Upper lobe of left lung (tissue), 6 donors: ENCODE data around the gene SLC26A9. TPM values are rescaled to one million over a fixed set of nuclear protein-coding genes. Genes with fewer than 3 reads are reported as not detected.

Source experiments
- ATAC-seq, 2 donors: fragments of 200-7000 bp; cut with Tn5 transposase; one replicate each; pipeline ENCODE4 v1.9.1; 2022; ENCODE audit warnings: mild to moderate bottlenecking in 2 of 2, moderate library complexity in 2 of 2; ENCODE audit not compliant: low FRiP score in 2 of 2
- DNase-seq, 2 donors: peaks; one replicate each; pipeline ENCODE4 v3.0.0-alpha.2; 2019 to 2020
- H3K27ac ChIP-seq, 4 donors: fragments of 200-600 bp; sonication (generic); one replicate each; pipeline ENCODE4 v1.5.1; 2016 to 2019
- H3K27me3 ChIP-seq, 4 donors: fragments of 200-600 bp; sonication (generic); one replicate each; pipeline ENCODE4 v1.5.1; 2017 to 2019
- H3K36me3 ChIP-seq, 4 donors: fragments of 200-600 bp; sonication (generic); one replicate each; pipeline ENCODE4 v1.5.1; 2016 to 2019
- H3K4me1 ChIP-seq, 4 donors: fragments of 200-600 bp; sonication (generic); one replicate each; pipeline ENCODE4 v1.5.1; 2018 to 2019
- H3K4me3 ChIP-seq, 4 donors: fragments of 200-600 bp; sonication (generic); one replicate each; pipeline ENCODE4 v1.5.1; 2017 to 2019; ENCODE audit warnings: mild to moderate bottlenecking in 2 of 4, moderate library complexity in 1 of 4
- H3K9me3 ChIP-seq, 4 donors: fragments of 200-600 bp; sonication (generic); one replicate each; pipeline ENCODE4 v1.5.1; 2018 to 2019
- CTCF ChIP-seq, 6 experiments: fragments of 450-650 bp in 4 of 6; fragments of 200-600 bp in 2 of 6; sonication (generic) in 2 of 6; IDR thresholded peaks; one replicate each; pipeline ENCODE4 v1.5.1; 2016 to 2019; ENCODE audit warnings: antibody characterized with exemption in 6 of 6
- EP300 ChIP-seq, 4 donors: sonication (generic); formaldehyde crosslinking; IDR thresholded peaks; one replicate each; pipeline ENCODE4 v1.5.1; 2017; ENCODE audit warnings: antibody characterized with exemption in 4 of 4, control low read depth in 2 of 4
- POLR2A ChIP-seq, 4 donors: fragments of 450-650 bp; IDR thresholded peaks; one replicate each; pipeline ENCODE4 v1.5.1; 2016 to 2017; ENCODE audit warnings: antibody characterized with exemption in 4 of 4, mild to moderate bottlenecking in 2 of 4
- POLR2AphosphoS5 ChIP-seq, 2 donors: sonication (generic); formaldehyde crosslinking; IDR thresholded peaks; one replicate each; pipeline ENCODE4 v1.5.1; 2017; ENCODE audit warnings: antibody characterized with exemption in 2 of 2
- whole genome bisulfite sequencing, 2 donors: methylation state at CpG; one replicate each; pipeline ENCODE4 v1.1.5; 2017 to 2018; 5-methylcytosine and 5-hydroxymethylcytosine counted together
- total RNA-seq, 6 donors: library from RNA; depleted of rRNA in 4 of 6; stranded (reverse); fragments of >200 nt in 4 of 6; gene quantifications; one replicate each; pipeline versions ENCODE4 v1.1.0 to v1.2.1, GENCODE V29; 2016 to 2021
- donor health status: DM: no; HTN: no; CAD: no; lungs with moderate emphysema.
- donor health status: DM: no; HTN: yes; CAD: no; lungs with severe emphysema.

Gene SLC26A9
- total RNA-seq, 6 donors from 2014 or later, result 10.6 to 31.9 (median 20.9) TPM

GRCh38 chr1:205930799-205931281, 12.4 kb downstream of the SLC26A9 start:
- ATAC-seq, result no peak
- 47 to 57% methylated on average over 4 of the region's 4 CpGs for WGBS, 2 donors
- TF ChIP-seq CTCF (IDR thresholded peaks at IDR 0.05), result no peak
- no peak for TF ChIP-seq POLR2A (IDR thresholded peaks at IDR 0.05)

GRCh38 chr1:205930195-205930577, 13.1 kb downstream of the SLC26A9 start:
- H3K27ac ChIP-seq, result no peak overlapping the region
- peaks cover 6 to 28% (median 16%) of the 10 kb centered on the region in 4 donors for H3K4me1 ChIP-seq
- DNase-seq (no peak), ATAC-seq (no peak)
- 97 to 100% methylated on average over 1 of the region's 1 CpG for WGBS, 2 donors
- H3K36me3 ChIP-seq, result no peaks in the 10 kb centered on the region
- TF ChIP-seq POLR2AphosphoS5 (IDR thresholded peaks at IDR 0.05) (no peak), EP300 (IDR thresholded peaks at IDR 0.05) (no peak), CTCF (IDR thresholded peaks at IDR 0.05) (no peak), POLR2A (IDR thresholded peaks at IDR 0.05) (no peak)
- H3K27me3 ChIP-seq, result no peaks in the 10 kb centered on the region
- H3K9me3 ChIP-seq, result no peaks in the 10 kb centered on the region
- H3K4me3 ChIP-seq, result no peak overlapping the region

More at GRCh38 chr1:205930799-205931281, 12.4 kb downstream of the SLC26A9 start:
- no peaks in the 10 kb centered on the region for H3K27me3 ChIP-seq
- no peak overlapping the region for H3K27ac ChIP-seq
- H3K4me3 ChIP-seq, result no peak overlapping the region
- no peaks in the 10 kb centered on the region for H3K9me3 ChIP-seq
- DNase-seq, result no peak
- H3K4me1 ChIP-seq, result peaks cover 6 to 34% (median 17%) of the 10 kb centered on the region in 4 donors
- no peaks in the 10 kb centered on the region for H3K36me3 ChIP-seq

- H3K36me3 ChIP-seq, result no peaks in the 10 kb centered on the region
- H3K4me1 ChIP-seq, result peaks cover 6 to 23% (median 14%) of the 10 kb centered on the region in 4 donors
- no peak overlapping the region for H3K4me3 ChIP-seq
- no peak overlapping the region for H3K27ac ChIP-seq
- DNase-seq, result peak in 1 of 2 donors; percentile 33
- no peak for ATAC-seq
- 93 to 96% methylated on average over 19 of the region's 19 CpGs for WGBS, 2 donors
- H3K9me3 ChIP-seq, result no peaks in the 10 kb centered on the region
- no peaks in the 10 kb centered on the region for H3K27me3 ChIP-seq
- TF ChIP-seq EP300 (IDR thresholded peaks at IDR 0.05) (no peak), POLR2A (IDR thresholded peaks at IDR 0.05) (no peak), CTCF (IDR thresholded peaks at IDR 0.05) (no peak), POLR2AphosphoS5 (IDR thresholded peaks at IDR 0.05) (no peak)
Observed at GRCh38 chr1:205929496-205930194, 13.6 kb downstream of the SLC26A9 start.

- DNase-seq (no peak), ATAC-seq (no peak)
- Histone ChIP-seq H3K9me3 (no peaks in the 10 kb centered on the region), H3K4me1 (peaks cover 4 to 10% (median 5%) of the 10 kb centered on the region in 4 donors), H3K27me3 (no peaks in the 10 kb centered on the region), H3K4me3 (no peak overlapping the region), H3K27ac (no peak overlapping the region), H3K36me3 (no peaks in the 10 kb centered on the region)
- no peak for TF ChIP-seq CTCF (IDR thresholded peaks at IDR 0.05)
- TF ChIP-seq POLR2AphosphoS5 (IDR thresholded peaks at IDR 0.05), result no peak
- no peak for TF ChIP-seq EP300 (IDR thresholded peaks at IDR 0.05)
- TF ChIP-seq POLR2A (IDR thresholded peaks at IDR 0.05), result no peak
- WGBS, 2 donors, result 90 to 96% methylated on average over 5 of the region's 5 CpGs
Observed at GRCh38 chr1:205928317-205928716, 14.9 kb downstream of the SLC26A9 start.

- no peak for ATAC-seq
- DNase-seq, result peak; percentile 16 to 61
- 87 to 96% methylated on average over 12 of the region's 12 CpGs for WGBS, 2 donors
- H3K9me3 ChIP-seq, result no peaks in the 10 kb centered on the region
- H3K4me3 ChIP-seq, result no peak overlapping the region
- peaks cover 0 to 3% (median under 1%) of the 10 kb centered on the region in 4 donors for H3K4me1 ChIP-seq
- H3K27me3 ChIP-seq, result no peaks in the 10 kb centered on the region
- no peaks in the 10 kb centered on the region for H3K36me3 ChIP-seq
- TF ChIP-seq CTCF (IDR thresholded peaks at IDR 0.05) (no peak), EP300 (IDR thresholded peaks at IDR 0.05) (no peak), POLR2A (IDR thresholded peaks at IDR 0.05) (no peak), POLR2AphosphoS5 (IDR thresholded peaks at IDR 0.05) (no peak)
- no peak overlapping the region for H3K27ac ChIP-seq
Observed at GRCh38 chr1:205927676-205928075, 15.6 kb downstream of the SLC26A9 start.
